Endometrium (tissue), 2 donors: ENCODE measurements around the gene TMEM62.
"Not testable (repeated sequence)": the region's sequence is repeated elsewhere in the genome, so short reads cannot be mapped to it uniquely, and the experiment has no call there.

ENCODE experiments used
- FAIRE-seq: peaks from 2 replicates; lab custom pipeline; 2012; peaks lifted over from hg19 to GRCh38; lab: Jason Lieb, UNC
- donor health status: control.
- donor health status: control.

The TMEM62 gene

DNA sequence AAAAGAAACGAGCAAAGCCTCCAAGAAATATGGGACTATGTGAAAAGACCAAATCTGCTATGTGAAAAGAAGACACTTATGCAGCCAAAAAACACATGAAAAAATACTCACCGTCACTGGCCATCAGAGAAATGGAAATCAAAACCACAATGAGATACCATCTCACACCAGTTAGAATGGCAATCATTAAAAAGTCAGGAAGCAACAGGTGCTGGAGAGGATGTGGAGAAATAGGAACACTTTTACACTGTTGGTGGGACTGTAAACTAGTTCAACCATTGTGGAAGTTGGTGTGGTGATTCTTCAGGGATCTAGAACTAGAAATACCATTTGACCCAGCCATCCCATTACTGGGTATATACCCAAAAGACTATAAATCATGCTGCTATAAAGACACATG lies 43.8 kb downstream of the TMEM62 start:
- not testable (repeated sequence) for FAIRE-seq

DNA sequence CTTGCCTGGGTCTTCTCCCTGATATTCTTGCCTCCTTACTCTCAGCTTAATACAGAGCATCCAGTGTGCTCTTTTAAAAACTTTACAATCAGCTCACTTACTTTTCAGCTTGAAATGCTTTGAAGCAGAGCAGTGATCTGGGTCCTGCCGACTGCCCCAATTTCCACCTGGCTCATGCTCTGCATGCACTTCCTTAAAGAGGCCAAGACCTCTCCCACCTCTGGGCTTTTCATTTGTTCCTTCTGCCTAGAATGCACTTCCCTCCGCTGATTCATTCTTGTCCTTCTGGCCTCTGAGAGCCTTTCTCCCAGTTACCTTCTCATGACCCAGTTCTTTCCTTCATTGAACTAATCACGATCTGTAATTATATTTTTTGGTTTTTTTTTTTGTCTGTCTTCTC lies 49.9 kb downstream of the TMEM62 start:
- FAIRE-seq, result no peak

DNA sequence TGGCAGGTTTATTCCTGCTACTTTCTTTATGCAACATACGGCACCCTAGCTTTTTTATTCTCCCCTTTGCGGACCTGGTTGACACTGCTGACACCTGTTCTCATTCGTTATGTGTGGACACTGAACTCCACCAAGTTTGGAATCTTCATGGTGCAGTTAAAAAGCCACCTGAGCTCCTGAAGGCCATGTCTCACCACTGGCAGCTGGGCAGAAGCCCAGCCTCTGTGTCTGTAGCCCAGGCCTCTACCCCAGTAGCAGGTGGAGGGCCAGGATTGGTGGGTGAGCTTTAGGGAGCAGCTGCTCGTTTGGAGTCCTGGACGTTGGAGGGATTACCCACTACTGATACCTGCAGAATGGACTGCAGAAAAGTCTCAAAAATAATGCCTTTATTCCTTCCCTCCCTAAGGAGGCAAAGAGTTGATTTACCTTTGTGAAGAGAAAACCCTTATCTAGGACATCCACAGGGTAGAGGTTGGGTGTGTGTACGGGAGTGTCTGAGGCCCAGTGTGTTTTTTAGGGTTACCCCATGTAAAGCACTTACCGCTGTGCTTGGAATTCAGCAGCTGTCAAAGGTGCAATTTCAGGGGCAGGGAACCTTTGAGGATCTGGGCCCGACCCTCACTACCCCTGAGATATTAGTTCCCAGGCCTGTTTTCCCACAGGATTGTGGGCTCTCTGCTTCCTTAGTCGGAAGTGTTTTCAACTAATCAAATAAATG lies 51.2 kb downstream of the TMEM62 start:
- FAIRE-seq, result no peak

DNA sequence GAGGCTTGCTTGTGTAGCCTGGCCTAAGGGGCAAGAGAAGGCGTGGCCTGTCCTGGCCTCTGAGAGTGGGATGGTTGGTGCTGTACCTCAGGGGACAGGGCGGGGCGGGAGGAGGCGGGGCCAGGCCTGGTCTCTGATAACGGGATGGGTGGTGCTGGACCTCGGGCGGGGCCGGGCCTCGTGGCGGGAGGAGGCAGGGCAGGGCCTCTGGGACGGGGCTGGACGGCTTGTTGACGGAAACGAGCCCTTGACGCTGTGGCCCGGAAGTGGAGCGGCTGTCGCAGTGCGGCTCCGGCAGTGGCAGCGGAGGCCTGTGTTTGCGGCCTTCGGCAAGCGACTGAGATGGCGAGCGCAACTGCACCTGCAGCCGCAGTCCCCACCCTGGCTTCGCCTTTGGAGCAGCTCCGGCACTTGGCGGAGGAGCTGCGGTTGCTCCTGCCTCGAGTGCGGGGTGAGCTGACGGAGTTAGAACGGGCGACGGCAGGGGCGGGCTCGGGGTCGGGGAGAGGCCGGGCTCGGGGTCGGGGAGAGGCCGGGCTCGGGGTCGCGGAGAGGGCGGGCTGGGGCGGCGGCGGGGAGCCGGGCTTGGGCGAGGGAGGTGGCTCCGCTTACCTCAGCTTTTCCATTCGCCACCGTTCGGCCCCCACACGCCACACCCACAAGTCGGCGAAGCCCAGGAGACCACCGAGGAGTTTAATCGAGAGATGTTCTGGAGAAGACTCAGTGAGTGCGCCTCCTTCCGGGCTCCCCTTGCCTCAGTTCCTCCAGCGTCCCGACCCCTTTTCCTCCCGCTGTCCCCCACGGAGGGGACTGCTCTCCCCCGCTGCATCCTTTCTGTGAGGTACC lies 52.0 kb downstream of the TMEM62 start, which contains the start of gene CCNDBP1:
Gene CCNDBP1 (plus strand): TSS at position 247 of the 846 bp plus-strand sequence. CDS start 96 bp downstream, at position 343.
- no peak for FAIRE-seq

DNA sequence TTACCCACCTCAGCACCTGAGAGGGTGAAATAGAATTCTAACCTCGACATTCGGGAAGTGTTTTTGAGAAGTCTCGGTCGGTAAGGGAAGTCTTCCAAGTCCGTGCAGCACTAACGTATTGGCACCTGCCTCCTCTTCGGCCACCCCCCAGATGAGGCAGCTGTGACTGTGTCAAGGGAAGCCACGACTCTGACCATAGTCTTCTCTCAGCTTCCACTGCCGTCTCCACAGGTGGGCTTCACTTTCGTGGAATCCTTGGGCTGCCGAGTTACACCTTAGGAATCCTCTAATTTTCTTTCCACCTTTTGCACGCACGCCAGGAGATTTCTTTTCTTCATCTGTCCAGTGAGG lies 52.6 kb downstream of the TMEM62 start:
- no peak for FAIRE-seq

DNA sequence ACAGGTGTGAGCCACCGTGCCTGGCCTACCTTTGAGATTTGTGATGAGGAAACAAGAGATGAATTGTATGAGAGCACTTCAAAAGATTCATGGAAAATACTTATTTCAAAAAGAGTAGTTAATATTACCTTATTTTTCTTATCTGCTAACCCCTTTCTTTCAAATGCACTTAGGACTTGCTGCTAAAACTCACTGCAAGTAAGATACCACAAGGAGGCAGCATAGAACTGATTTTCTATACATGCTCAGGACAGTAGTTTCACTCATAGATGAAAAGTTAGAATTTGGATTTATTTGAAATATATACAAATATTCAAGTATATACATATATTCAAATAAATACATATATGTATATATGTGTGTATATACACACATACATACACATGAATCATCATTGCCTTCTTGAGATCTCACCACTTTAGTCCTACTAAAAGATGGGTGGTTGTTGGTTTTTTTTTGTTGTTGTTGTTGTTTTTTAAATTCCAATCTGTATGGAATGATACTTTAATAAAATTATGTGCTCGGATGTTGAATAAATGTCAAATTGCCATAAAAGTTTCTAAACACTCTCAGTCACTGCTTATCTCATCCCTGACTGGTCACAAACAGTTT lies 54.3 kb downstream of the TMEM62 start:
- FAIRE-seq, result peak; percentile 12

DNA sequence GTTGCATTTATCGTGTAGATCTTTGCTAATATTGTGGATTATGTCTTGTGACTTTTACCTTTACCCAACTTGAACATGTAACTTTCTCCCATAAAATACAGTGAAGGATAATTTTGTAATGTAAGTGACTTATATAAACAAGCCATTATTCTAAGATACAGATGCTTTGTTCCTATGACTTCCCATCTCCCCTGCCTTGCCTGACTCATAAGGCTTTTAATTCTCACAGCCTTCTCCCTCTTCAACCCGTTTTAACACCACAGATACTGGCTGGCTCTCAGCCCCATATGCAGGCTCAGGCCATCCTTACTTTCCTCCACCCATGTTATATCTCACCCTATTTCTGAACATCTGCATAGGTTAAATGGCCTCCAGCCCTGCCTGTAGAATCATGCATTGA lies 55.9 kb downstream of the TMEM62 start:
- FAIRE-seq, result no peak

DNA sequence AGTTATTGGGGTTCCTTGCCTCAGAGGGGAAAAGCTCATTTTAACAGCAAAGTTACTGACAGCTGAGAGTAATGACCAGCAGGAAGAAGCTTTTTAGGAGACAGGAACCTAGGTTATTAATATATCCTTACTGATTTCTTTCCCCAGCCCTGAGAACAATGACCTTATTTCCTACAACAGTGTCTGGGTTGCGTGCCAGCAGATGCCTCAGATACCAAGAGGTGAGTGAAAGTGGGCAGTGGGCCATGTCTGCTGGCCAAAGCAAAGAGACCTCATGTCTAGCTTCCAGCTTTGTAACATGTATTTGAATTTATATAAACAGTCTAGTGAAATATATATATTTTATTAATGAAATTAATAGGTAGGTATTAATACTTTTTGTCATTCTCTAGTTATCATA lies 56.8 kb downstream of the TMEM62 start:
- FAIRE-seq, result no peak

DNA sequence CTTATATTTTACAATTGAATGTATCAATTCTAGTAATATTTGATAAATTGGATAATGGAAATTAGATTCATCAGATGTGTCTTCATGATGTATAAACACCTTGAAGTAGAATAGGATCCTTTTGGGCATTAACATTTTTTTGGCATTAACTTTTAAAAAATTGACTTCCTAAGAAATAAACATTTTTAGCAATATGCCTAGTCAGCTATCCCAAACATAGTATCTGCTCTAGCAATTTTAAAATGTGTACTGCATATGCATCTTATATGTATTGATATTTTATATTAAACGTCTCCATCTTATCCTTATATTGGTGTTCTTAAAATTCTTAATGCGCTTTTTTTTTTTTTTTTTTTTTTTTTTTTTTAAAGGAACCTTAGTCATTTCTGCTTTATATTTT lies 60.3 kb downstream of the TMEM62 start:
- FAIRE-seq, result peak; percentile 54

DNA sequence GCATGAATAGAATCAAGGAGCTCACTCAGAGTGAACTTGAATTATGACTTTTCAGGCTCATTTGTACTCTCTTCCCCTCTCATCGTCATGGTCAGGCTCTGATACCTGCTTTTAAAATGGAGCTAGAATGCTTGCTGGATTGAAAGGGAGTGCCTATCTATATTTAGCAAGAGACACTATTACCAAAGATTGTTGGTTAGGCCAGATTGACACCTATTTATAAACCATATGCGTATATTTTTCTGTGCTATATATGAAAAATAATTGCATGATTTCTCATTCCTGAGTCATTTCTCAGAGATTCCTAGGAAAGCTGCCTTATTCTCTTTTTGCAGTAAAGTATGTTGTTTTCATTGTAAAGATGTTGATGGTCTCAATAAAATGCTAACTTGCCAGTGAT lies 61.4 kb downstream of the TMEM62 start:
- no peak for FAIRE-seq

DNA sequence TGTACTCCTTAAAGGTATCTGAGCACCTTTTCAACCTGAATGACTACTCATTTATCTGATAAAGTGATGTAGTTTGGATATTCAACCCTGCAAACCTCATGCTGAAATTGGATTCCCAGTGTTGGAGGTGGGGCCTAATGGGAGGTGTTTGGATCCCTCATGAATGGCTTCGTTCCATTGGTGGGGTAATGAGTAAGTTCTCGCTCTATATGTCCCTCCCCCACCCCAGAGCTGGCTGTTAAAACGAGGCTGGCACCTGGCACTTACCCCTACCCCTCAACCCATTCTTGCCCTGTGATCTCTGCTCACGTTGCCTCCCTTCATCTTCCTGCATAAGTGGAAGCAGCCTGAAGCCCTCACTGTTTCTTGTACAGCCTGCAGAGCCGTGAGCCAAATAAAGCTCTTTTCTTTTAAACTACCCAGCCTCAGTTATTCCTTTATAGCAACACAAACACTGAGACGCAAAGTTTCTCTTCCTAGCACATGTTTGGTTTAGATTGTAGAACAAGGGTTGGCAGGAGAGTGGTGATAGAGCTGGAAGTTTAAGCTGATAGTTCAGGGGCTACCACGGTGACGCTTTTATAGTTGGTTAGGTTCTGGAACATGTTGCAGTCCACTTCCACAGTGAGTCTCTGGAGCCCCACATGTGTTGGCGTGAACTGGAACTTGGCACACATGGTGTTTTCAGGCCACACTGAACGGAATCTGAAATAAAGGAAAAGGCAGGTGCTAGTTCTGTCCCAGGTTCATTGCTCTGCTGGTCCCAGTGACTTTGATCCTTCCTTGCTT lies 63.6 kb downstream of the TMEM62 start:
- FAIRE-seq, result no peak

DNA sequence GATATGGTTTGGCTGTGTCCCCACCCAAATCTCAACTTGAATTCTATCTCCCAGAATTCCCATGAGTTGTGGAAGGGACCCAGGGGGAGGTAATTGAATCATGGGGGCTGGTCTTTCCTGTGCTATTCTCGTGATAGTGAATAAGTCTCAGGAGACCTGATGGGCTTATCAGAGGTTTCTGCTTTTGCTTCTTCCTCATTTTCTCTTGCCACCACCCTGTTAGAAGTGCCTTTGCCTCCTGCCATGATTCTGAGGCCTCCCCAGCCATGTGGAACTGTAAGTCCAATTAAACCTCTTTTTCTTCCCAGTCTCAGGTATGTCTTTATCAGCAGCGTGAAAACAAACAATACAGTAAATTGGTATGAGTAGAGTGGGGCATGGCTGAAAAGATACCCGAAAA lies 64.4 kb downstream of the TMEM62 start:
- not testable (repeated sequence) for FAIRE-seq

DNA sequence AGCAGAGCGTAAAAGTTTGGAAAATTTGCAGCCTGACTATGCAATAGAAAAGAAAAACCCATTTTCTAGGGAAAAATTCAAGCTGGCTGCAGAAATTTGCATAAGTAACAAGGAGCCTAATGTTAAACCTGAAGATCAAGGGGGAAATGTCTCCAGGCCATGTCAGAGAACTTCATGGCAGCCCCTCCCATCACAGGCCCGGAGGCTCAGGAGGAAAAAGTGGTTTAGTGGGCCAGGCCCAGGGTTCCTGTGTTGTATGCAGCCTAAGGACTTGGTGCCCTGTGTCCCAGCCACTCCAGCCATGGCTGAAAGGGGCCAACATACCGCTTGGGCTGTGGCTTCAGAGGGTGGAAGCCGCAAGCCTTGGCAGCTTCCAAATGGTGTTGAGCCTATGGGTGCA lies 65.2 kb downstream of the TMEM62 start:
- not testable (repeated sequence) for FAIRE-seq

DNA sequence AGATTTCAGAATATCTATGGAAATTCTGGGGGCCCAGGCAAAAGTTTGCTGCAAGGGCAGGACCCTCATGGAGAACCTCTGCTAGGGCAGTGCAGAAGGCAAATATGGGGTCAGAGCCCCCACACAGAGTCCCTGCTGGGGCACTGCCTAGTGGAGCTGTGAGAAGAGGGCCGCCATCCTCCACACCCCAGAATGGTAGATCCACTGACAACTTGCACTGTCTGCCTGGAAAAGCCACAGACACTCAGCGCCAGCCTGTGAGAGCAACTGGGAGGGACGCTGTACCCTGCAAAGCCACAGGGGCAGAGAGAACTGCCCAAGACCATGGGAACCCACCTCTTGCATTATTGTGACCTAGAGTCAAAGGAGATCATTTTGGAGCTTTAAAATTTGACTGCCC lies 65.6 kb downstream of the TMEM62 start:
- FAIRE-seq, result no peak

DNA sequence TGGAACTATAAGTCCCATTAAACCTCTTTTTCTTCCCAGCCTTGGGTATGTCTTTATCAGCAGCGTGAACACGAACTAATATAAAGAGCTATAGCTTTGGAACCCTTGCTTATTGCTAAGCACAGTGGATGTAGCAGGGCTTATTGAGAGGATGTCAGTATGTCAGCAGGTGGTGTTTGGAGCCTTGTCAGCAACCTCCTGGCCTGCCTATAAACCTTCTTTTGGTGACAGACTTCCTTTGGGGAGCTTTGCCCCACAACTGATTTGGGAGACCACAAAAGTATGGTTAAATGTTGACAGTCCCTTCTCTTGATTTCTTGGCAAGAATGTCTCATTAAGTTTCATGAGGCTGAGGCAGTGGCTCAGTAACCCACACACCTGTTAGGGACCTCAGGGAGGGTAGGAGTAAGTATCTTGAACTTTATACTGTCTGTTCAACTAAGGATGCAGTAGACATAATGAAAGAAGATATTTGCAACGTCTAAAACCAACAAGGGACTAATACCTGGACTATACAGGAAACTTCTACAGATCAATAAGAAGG lies 66.6 kb downstream of the TMEM62 start:
- FAIRE-seq, result no peak

DNA sequence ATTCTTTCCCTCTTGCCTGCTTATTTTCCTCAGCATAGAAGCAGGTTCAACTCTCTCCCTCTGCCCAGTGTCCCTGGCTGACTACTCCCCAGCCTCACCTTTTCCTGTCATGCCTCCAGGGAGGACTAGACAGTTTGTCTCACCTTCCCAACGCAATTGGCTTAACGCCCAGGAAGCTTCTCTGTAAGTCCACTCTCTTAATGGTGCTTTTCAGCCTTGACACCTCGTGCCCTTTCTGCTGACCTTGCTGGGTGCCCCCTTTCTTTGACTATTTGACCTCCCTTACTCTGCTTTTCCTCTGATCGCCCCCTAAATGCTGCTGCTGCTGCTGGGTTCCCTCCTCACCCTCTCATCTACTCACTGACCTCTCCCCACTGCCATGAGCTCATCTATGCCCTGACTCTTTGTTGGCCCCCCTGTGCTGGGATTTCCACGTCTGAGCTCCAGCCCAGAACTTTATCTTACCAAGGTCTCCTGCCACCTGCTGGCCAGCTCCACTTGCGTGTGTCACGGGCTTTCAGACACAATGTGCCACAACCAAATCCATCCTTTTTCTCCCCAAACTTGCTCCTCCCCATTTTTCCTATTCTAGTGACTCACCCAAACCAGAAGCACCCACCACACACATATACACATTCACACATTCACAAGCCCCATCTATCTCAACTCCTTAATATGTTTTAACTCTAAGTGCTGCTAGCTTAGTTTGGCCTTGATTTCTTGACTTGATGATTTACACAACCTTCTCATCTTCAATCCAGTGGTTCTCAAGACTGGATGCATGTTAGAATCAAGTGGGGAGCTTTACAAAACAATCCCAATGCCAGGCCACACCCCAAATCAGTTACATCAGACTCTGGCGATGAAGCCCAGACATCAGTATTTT lies 70.9 kb downstream of the TMEM62 start:
- no peak for FAIRE-seq

DNA sequence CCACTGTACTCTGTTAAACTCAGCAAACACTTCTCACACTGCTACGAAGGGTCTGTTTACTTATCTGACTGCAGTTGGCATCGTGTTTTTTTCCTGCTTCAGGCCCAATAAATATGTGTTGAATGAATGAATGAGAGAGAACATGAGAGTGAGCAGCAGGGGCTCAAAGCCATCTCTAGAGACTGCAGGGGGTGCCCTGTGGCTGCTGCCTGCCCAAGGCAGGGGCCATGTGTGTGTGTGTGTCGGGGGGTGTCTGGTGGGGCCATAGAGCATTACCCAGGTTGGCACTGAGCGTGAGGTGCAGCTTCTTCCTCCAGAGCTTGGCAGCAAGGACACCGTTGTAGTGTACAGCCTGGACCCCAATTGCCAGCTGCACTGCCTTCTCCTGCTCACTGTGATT lies 72.7 kb downstream of the TMEM62 start:
- FAIRE-seq, result no peak

DNA sequence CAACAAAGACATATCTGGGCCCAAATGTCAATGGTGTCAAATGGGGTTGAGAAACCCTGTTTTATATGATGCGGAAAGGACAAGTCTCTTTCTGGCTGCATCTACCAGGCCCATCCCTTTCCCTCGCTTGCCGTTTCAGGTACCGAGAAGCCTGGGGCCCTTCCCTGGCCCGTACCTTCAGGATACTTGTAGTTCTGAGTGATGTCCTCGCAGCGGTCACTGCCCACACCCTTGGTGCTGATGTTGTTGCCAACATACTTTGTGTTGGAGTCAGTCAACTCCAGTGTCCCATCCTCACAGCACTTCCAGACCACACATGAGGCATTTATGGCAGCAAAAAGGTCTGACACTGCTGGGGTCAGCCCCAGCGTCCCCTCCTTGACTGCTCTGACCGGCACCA lies 73.6 kb downstream of the TMEM62 start:
- no peak for FAIRE-seq

DNA sequence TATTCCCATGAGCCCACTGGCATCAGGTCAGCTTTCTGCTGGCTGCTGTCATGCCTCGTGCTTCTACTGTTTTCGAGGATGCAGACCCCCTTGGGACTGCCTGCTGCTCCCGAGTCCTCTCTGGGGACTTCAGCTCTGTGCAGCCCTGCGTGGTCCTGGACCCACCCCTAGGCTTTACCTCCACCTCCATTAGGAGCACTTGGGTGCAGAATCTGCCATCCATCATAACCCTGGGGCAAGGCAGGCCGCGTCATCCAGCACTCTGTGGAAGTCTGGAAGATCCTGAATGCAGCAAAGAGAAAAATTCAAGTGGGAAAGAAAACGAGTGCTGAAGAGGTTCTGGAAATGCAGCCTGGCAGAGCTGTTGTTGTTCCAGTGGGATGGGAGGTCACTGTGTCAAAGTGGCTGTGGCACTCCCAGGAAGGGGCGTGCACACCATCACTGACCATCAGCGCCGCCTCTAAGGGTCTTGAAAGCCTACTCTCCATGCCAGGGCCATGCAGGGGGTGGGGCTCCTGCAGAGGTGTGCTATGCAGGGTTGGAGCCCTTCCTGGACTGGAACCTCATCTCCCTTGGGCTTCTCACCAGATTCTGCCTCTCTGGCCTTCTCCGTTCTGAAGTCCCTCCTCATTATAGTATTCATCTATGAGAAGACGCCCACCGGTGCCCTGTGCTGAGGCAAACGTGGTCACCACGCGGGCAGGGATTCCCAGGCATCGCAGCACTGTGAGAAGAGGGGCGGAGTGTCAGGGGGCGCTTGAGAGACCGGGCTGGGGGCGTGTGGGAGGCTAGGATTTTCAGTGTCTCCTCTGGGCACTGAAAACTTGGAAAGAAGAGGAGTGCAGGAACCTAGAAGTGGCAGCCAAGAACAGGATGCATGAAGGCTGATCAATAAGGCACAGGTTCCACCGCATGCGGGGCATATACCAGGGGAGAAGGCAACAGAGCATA lies 74.9 kb downstream of the TMEM62 start:
- no peak for FAIRE-seq
